Transverse colon (tissue), 4 donors: ENCODE measurements around the gene SLC40A1.

Experiments
- POLR2AphosphoS5 ChIP-seq, 3 donors: sonication (generic); formaldehyde crosslinking; IDR thresholded peaks; one replicate each; pipeline ENCODE4 v1.6.1; 2016; ENCODE audit warnings: antibody characterized with exemption in 3 of 3
- TF ChIP-seq, protein P1 (sequence below), 5 experiments: fragments of 200-600 bp in 3 of 5; fragments of 450-650 bp in 2 of 5; sonication (generic) in 3 of 5; IDR thresholded peaks; 1 replicate in 2 of 5; 2 replicates in 3 of 5; pipeline ENCODE4 v1.5.1; 2016 to 2017; ENCODE audit warnings: antibody characterized with exemption in 5 of 5, inconsistent platforms in 3 of 5, mild to moderate bottlenecking in 2 of 5, moderate library complexity in 1 of 5

DNA sequence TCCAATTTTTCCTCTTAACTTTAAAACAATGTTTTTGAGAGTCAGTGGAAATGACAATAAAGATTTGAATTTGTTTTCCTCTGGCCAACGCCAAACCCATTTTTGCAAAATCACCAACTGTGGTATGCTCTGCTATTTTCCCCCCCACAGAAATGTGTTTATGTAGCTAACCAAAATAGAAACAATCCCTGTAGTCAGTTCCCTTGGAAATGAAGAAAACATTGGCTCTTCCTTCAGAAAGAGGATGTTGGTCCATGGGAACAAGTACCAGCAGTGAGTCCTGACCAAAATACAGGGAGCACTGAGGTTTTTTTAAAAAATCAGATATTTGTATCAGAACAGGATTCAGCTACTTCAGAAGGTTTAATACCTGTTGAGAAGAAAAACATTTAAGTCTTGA is 65.3 kb downstream of the SLC40A1 start:
- no peak for TF ChIP-seq POLR2AphosphoS5 (IDR thresholded peaks at IDR 0.05)
- TF ChIP-seq, protein P1, sequence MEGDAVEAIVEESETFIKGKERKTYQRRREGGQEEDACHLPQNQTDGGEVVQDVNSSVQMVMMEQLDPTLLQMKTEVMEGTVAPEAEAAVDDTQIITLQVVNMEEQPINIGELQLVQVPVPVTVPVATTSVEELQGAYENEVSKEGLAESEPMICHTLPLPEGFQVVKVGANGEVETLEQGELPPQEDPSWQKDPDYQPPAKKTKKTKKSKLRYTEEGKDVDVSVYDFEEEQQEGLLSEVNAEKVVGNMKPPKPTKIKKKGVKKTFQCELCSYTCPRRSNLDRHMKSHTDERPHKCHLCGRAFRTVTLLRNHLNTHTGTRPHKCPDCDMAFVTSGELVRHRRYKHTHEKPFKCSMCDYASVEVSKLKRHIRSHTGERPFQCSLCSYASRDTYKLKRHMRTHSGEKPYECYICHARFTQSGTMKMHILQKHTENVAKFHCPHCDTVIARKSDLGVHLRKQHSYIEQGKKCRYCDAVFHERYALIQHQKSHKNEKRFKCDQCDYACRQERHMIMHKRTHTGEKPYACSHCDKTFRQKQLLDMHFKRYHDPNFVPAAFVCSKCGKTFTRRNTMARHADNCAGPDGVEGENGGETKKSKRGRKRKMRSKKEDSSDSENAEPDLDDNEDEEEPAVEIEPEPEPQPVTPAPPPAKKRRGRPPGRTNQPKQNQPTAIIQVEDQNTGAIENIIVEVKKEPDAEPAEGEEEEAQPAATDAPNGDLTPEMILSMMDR (IDR thresholded peaks at IDR 0.05), result no peak
